ENCODE results near the gene BPGM. TPM values are rescaled to one million over a fixed set of nuclear protein-coding genes. Genes with fewer than 3 reads are reported as not detected.

The BPGM gene
- total RNA-seq, 8 experiments from 2014 or later: 9.2 to 34.4 (median 19.8) TPM

DNA sequence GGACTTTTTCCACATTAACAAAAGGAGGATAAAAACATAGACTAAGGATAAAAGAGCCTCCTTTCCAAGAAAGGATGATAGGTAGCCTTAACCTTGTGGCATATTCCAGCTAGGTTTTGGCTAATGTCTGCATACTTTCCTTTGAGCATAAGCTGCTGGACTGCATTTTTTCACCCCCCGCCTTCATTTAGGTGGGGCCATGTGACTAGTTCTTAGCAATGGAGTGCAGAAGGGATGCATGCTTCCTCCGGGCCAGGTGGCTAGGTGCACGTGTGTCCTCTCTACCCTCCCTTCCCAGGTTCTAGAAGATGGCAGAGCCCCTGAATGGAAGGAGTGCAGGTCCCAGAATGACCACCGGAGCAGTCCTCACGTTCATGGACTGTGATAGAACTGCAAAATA, 59.8 kb downstream of the BPGM start:
- in situ Hi-C loops (cut with MboI; ENCODE audit: low pct_unique_long_range_greater_than_20kb in 2 of 9, low sequenced_read_pairs in 9 of 9, unreplicated experiment in 9 of 9): no loop called here
- Histone ChIP-seq H3K4me1 (replicated peaks in 1 of 2) (peaks cover 7 to 8% of the 10 kb centered on the region in 2 donors), H3K4me3 (no peak overlapping the region), H3K27ac (no peak overlapping the region)
- ATAC-seq (replicated peaks in 6 of 8): peak in 1 of 8 experiments; percentile 42
- 45 to 100% (median 83%) methylated on average over 1 to 5 of the region's 5 CpGs; no CpG with 5 or more reads in 3 of the 10 experiments for WGBS, 10 experiments

DNA sequence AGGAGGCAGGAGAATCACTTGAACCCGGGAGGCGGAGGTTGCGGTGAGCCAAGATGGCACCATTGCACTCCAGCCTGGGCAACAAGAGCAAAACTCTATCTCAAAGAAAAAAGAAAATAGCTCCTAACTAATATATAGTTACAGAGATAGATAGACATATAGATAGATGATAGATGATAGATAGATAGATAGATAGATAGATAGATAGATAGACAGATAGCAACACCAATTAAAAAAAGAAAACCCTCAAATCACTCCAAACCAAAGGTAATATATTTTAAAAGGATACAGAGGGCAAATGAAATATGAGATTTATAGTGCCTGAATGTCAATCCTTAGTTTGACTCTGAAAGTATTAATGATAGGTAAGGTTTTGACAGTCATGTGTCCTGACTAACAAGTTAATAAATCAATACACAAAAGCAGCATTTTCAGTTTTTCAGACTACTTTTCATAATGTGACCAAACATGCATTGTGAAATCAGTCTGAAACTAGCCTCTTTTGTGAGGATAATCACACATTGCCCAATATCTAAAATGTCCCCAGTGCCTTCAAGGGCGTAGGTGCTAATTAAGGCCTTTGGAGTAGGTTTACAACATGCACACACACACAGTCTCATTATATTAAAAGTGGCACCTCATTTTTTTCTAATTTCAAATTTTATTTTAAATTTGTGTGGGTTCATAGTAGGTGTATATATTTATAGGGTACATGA, 61.2 kb downstream of the BPGM start:
- Histone ChIP-seq H3K4me3 (no peak overlapping the region), H3K4me1 (replicated peaks in 1 of 2) (peaks cover 7 to 8% of the 10 kb centered on the region in 2 donors), H3K27ac (no peak overlapping the region)
- 87 to 100% (median 96%) methylated on average over 1 to 4 of the region's 4 CpGs for WGBS, 10 experiments
- in situ Hi-C loops (cut with MboI; ENCODE audit: low pct_unique_long_range_greater_than_20kb in 2 of 9, low sequenced_read_pairs in 9 of 9, unreplicated experiment in 9 of 9): no loop called here
- no peak for ATAC-seq (replicated peaks in 6 of 8)

DNA sequence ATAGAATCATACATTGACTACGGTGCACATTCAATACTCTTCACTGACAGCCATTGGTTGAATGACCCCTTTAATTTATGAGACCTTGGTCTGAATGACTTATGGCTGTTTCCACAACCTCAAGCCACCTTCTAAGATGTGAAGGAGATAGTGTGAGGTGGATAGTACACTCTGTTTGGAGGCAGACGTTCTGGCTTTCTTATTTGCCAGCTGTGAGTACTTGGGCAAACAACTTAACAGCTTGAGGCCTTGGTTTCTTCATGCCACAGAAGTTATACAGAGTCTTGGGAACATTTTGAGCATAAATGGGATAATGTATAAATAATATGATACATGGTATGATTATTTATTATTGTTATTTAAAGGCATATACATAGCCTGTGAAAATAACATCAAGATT, 62.0 kb downstream of the BPGM start:
- H3K4me3 ChIP-seq: no peak overlapping the region
- no peak for ATAC-seq (replicated peaks in 6 of 8)
- in situ Hi-C loops (cut with MboI; ENCODE audit: low pct_unique_long_range_greater_than_20kb in 2 of 9, low sequenced_read_pairs in 9 of 9, unreplicated experiment in 9 of 9): no loop called here
- 50 to 100% (median 90%) methylated on average over 1 to 2 of the region's 2 CpGs; no CpG with 5 or more reads in 2 of the 10 experiments for WGBS, 10 experiments
- H3K27ac ChIP-seq: no peak overlapping the region
- peaks cover 5 to 6% of the 10 kb centered on the region in 2 donors for H3K4me1 ChIP-seq (replicated peaks in 1 of 2)

DNA sequence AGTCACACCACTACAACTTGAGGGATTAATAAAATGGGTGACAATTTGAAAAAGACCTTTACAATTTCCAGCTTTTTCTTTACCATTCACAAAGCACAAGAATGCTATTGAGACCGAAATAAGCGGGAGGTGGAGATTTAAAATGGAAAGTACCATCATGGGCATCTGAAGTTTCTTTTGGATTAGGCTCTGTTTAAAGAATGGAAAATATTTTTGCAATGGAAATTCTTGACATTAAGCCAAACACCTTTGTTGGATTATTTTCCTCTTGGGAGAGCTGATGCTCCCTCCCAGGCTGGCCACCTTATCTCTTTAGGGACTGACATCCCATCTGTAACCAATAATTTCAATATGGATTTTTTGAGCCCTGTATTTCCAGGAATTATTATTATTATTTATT, 62.5 kb downstream of the BPGM start:
- Histone ChIP-seq H3K4me3 (no peak overlapping the region), H3K4me1 (replicated peaks in 1 of 2) (peaks cover 1 to 2% of the 10 kb centered on the region in 2 donors), H3K27ac (no peak overlapping the region)
- WGBS, 10 experiments: 70 to 100% (median 93%) methylated on average over 1 to 2 of the region's 2 CpGs; no CpG with 5 or more reads in 1 of the 10 experiments
- in situ Hi-C loops (cut with MboI; ENCODE audit: low pct_unique_long_range_greater_than_20kb in 2 of 9, low sequenced_read_pairs in 9 of 9, unreplicated experiment in 9 of 9): no loop called here
- peak in 1 of 8 experiments; percentile 18 for ATAC-seq (replicated peaks in 6 of 8)

DNA sequence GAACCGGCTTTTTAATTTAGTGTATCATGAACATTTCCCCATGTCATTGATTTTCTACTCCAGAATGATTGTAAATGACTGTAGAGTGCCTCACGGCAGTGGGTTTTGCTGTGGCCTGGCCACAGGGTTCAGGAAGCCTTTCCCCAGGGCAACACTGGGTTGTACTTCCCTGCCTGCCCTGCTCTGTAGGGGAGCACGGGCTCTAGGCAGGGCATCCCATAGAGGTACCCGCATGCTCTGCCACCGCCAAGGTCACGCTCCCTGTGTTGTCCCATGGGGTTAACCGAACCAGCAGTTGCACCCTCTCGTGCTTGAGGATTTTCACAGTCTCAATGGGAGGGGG, 63.8 kb downstream of the BPGM start:
- Histone ChIP-seq H3K27ac (no peak overlapping the region), H3K4me3 (no peak overlapping the region), H3K4me1 (replicated peaks in 1 of 2) (no peaks in the 10 kb centered on the region)
- in situ Hi-C loops (cut with MboI; ENCODE audit: low pct_unique_long_range_greater_than_20kb in 2 of 9, low sequenced_read_pairs in 9 of 9, unreplicated experiment in 9 of 9): no loop called here
- WGBS, 10 experiments: 60 to 100% (median 100%) methylated on average over 1 to 3 of the region's 8 CpGs; no CpG with 5 or more reads in 4 of the 10 experiments
- no peak for ATAC-seq (replicated peaks in 6 of 8)

DNA sequence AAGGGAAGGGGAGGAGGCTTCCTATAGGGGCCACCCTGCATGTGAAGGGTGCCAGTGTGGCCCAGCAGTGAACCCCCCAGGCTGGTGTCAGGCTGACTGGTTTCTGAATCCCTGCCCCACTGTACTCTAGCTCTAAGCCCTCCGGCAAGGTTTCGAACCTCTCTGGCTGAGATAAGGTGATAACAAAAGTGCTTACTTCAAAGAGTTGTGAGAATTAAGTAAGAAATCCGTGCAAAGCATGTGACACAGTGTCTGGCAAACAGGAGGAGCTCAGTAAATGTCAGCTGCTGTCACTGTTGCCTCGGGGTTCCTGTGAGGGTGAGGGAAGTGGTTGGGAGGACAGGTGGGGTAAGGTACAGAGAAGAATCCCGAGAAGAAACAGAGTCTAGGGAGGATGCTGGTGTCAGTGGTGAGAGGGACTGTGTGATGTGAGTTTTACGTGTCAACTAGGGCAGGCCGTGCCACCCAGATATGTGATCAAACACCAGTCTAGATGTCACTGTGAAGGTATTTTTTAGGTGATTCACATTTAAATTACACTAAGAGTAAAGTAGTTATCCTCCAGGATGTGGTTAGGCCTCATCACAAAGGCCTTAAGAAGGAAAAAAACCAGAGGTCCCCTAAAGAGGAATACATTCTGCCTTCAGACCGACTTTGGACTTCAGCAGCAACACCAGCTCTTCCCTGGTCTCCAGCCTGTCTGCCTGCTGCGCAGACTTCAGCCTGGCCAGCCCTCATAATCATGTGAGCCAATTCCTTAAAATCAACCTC, 64.4 kb downstream of the BPGM start:
- no peaks in the 10 kb centered on the region for H3K4me1 ChIP-seq (replicated peaks in 1 of 2)
- 37 to 95% (median 68%) methylated on average over 3 to 7 of the region's 9 CpGs; no CpG with 5 or more reads in 3 of the 10 experiments for WGBS, 10 experiments
- ATAC-seq (replicated peaks in 6 of 8): no peak
- H3K4me3 ChIP-seq: no peak overlapping the region
- in situ Hi-C loops (cut with MboI; ENCODE audit: low pct_unique_long_range_greater_than_20kb in 2 of 9, low sequenced_read_pairs in 9 of 9, unreplicated experiment in 9 of 9): no loop called here
- H3K27ac ChIP-seq: no peak overlapping the region

DNA sequence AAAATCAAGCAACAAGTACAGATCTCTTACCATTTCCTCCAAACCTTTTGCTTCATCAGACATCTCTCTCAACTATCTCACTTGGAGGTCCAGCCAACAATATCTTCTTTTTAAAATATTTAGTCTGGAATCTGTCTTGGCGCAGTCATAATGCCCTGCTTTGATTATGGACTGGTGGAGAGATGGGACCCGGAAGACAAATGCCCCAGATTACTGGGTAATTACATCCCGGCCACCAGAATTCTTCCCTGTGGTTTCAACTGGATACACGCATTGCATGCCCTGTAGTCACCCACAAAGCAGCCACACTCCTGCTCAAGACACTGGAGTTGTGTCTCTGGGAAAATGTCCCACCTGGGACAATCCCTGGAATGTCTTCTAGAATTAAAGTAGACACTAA, 65.5 kb downstream of the BPGM start:
- 50 to 100% (median 90%) methylated on average over 1 to 4 of the region's 4 CpGs; no CpG with 5 or more reads in 3 of the 10 experiments for WGBS, 10 experiments
- no peak for ATAC-seq (replicated peaks in 6 of 8)
- in situ Hi-C loops (cut with MboI; ENCODE audit: low pct_unique_long_range_greater_than_20kb in 2 of 9, low sequenced_read_pairs in 9 of 9, unreplicated experiment in 9 of 9): no loop called here
- H3K27ac ChIP-seq: no peak overlapping the region
- H3K4me3 ChIP-seq: no peak overlapping the region
- H3K4me1 ChIP-seq (replicated peaks in 1 of 2): no peaks in the 10 kb centered on the region

DNA sequence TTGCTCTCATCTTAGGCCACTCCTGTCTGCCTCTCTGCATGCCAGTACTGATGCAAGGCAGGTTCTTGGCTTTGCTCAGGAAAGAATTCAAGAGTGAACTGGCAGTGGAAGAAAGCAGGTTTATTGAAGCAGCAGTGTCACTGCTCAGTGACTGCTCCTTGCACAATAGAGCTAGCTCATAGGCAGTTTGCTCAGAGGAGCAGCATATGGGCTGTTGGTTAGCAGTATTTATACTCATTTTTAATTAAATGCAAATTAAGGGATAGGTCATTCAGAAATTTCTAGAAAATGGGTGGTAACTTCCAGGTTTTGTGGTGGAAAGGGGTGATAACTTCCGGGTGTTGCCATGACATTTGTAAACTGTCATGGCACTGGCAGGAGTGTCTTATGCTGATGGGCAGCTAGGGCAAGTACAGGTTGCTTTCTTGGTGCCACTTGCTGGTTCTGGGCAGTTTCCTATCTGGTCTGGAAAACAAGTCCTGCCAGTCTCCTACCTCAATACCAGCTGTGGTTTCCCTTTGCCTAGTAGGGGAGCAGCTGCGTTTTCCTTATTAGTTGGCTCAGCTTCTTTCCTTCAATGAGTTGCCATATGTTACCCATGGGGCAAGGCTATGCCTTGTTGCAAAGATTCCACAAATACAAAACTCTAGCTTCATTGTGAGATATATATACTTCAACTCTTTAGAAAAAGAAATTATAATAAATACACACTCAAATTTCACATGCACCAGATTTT, 68.0 kb downstream of the BPGM start:
- in situ Hi-C loops (cut with MboI; ENCODE audit: low pct_unique_long_range_greater_than_20kb in 2 of 9, low sequenced_read_pairs in 9 of 9, unreplicated experiment in 9 of 9): no loop called here
- WGBS, 10 experiments: 0 to 100% (median 87%) methylated on average over 1 to 2 of the region's 2 CpGs; no CpG with 5 or more reads in 4 of the 10 experiments
- H3K4me3 ChIP-seq: no peak overlapping the region
- H3K27ac ChIP-seq: no peak overlapping the region
- peaks cover 0 to 4% of the 10 kb centered on the region in 2 donors for H3K4me1 ChIP-seq (replicated peaks in 1 of 2)
- peak in 3 of 8 experiments; percentile 40 to 87 (median 79) for ATAC-seq (replicated peaks in 6 of 8)

DNA sequence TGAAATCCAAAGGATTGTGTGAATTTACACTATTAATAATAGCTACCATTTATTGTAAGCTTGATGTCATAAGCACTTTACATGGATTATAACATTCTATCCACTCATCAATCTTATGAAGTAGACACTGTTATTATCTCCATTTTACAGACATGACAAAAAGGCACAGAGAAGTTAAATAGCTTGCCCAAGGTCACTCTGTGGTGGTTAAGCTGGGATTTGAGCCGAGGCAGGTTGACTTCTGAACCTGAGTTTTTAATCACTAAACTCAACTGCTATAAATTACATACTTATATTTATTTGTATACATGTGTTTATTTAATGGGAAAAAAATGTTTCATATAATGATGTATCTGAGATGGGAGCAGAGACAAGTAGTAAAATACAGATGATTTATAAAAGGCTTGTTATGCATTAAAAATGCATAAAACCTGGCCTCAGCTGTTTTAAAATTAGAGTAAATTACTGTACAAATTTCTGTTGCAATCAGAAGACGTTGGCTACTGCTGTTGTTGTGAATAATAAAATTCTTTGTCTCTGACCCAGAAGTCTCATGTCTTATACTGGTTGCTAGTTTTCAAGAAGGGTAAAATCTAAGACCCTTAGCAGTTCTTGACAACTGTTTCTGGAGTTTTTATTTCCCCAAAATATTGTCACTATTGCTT, 71.7 kb downstream of the BPGM start:
- ATAC-seq (replicated peaks in 6 of 8): peak in 2 of 8 experiments; percentile 11 to 32
- Histone ChIP-seq H3K27ac (no peak overlapping the region), H3K4me1 (replicated peaks in 1 of 2) (peaks cover 9 to 11% of the 10 kb centered on the region in 2 donors), H3K4me3 (no peak overlapping the region)
- WGBS, 10 experiments: 22 to 69% (median 58%) methylated on average over 2 of the region's 2 CpGs; no CpG with 5 or more reads in 2 of the 10 experiments
- in situ Hi-C loops (cut with MboI; ENCODE audit: low pct_unique_long_range_greater_than_20kb in 2 of 9, low sequenced_read_pairs in 9 of 9, unreplicated experiment in 9 of 9): no loop called here

DNA sequence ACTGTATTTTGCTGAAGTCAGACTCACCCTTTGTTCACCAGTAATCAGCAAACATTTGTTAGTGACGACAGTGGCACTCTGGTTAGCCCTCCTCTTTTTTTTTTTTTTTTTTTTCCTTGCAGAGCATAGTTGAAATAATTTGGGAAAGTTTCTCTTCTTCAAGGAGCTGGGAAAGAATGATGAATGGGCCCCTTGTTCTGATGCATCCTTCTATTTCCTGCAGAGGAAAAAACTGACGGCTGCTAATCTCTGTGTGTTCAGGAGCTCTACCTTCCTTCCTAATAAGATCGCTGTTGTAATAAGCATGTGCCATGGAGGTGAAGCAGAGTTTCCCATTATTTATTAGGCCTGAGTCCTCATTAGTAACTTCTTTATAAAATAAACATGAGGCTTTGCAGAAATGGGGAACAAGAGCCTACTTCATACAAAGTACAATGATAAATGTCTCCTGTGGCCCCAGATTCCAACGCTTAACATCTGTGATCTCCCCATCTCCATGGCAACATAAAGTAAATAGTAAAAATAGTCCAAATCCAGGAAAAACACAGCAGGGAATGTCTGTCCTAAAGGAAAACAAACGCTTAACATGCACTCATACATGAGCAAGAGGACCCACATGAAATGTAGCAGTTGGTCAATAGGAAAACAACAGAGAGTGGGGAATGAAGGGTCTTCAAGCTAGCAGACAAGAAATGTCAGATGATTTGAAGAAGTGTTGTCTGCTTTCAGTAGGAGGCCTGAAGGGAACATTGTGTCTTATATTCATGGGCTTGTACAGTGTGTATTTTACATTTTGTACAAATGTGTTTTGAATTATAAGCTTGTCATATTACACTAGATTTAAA, 73.7 kb downstream of the BPGM start:
- peak in 4 of 8 experiments; percentile 44 to 62 (median 53) for ATAC-seq (replicated peaks in 6 of 8)
- in situ Hi-C loops (cut with MboI; ENCODE audit: low pct_unique_long_range_greater_than_20kb in 2 of 9, low sequenced_read_pairs in 9 of 9, unreplicated experiment in 9 of 9): no loop called here
- Histone ChIP-seq H3K4me3 (no peak overlapping the region), H3K4me1 (replicated peaks in 1 of 2) (peaks cover 9 to 11% of the 10 kb centered on the region in 2 donors), H3K27ac (no peak overlapping the region)
- 10 to 58% (median 22%) methylated on average over 1 to 5 of the region's 5 CpGs for WGBS, 10 experiments

DNA sequence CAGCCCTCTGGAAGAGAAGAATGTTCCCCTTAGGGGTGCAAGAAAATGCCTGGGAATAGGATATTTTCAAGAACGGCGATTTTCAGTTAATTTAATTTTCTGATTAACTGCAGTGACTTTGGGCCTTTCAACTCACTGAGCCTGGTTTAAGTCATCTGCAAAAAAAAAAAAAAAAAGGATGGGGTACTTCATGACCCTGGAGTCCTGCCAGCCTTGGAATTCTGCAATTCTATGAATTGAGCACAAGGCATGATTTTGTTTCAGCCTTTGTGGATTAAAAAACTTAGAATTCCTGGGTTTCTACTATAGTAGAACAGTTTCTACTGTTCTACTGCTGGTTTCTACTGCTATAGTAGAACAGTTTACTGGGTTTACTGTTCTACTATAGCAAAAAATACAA, 74.5 kb downstream of the BPGM start:
- peaks cover 9 to 11% of the 10 kb centered on the region in 2 donors for H3K4me1 ChIP-seq (replicated peaks in 1 of 2)
- H3K4me3 ChIP-seq: no peak overlapping the region
- in situ Hi-C loops (cut with MboI; ENCODE audit: low pct_unique_long_range_greater_than_20kb in 2 of 9, low sequenced_read_pairs in 9 of 9, unreplicated experiment in 9 of 9): no loop called here
- no peak for ATAC-seq (replicated peaks in 6 of 8)
- H3K27ac ChIP-seq: no peak overlapping the region
- 20 to 100% (median 83%) methylated on average over 1 to 2 of the region's 2 CpGs; no CpG with 5 or more reads in 4 of the 10 experiments for WGBS, 10 experiments

DNA sequence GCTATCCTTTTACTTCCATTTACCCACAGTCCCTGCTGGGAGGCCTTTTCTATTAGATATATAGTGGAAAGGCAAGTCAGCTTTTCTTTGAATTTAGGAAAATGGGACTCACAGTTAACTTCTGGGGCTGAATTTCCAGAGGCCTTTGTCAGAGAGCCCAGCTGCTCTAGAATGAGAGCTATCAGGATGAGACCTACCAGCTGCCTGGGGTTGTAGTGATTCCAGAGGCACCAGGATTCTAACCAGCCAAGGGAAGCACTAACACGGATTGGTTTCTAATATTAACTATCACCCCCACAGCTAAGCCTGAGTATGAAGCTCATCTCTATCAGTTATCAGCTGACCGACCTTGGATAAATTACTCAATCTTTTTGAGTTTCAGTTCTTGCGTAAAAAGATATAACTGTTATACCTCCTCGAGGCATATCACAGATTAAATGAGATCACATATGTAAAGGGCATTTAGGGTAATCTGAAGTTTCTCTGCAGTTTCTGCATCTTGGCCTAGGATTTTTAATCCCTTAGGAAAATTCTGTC, 76.2 kb downstream of the BPGM start:
- Histone ChIP-seq H3K27ac (no peak overlapping the region), H3K4me3 (no peak overlapping the region), H3K4me1 (replicated peaks in 1 of 2) (peaks cover 9 to 11% of the 10 kb centered on the region in 2 donors)
- in situ Hi-C loops (cut with MboI; ENCODE audit: low pct_unique_long_range_greater_than_20kb in 2 of 9, low sequenced_read_pairs in 9 of 9, unreplicated experiment in 9 of 9): no loop called here
- 71 to 100% (median 96%) methylated on average over 1 to 3 of the region's 4 CpGs; no CpG with 5 or more reads in 3 of the 10 experiments for WGBS, 10 experiments
- ATAC-seq (replicated peaks in 6 of 8): no peak
